ENCODE measurements around the gene PALB2. TPM values are rescaled to one million over a fixed set of nuclear protein-coding genes. Genes with fewer than 3 reads are reported as not detected.
"Not testable (repeated sequence)": the region's sequence is repeated elsewhere in the genome, so short reads cannot be mapped to it uniquely, and the experiment has no call there.

Gene PALB2
- total RNA-seq, 4 donors from 2014 or later, result 6.9 to 13.3 (median 8.6) TPM

DNA sequence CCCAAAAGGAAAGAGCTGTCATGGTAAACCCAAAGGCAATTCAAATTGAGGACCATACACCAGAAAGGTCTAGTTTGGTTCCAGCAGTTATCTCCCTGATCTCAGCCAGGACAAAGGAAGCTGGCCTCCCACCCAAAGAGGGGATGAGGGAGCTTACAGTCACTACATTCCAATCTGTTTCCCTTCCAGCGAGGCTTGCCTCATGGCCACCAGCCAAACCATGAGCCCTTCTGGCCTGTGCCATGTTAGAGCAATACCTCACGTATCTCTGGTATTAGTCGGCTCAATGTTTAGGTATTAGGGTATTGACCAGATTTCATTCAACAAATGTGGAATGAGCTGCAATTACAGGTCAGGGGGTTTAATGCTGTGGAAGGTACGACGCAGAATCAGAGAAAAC is 53.4 kb downstream of the PALB2 start:
- no peak for DNase-seq (ENCODE audit: extremely low spot score)
- TF ChIP-seq POLR2A (IDR thresholded peaks at IDR 0.05; ENCODE audit: low read depth) (no peak), EP300 (IDR thresholded peaks at IDR 0.05) (no peak), POLR2AphosphoS5 (IDR thresholded peaks at IDR 0.05) (no peak)
- TF ChIP-seq, protein P1, sequence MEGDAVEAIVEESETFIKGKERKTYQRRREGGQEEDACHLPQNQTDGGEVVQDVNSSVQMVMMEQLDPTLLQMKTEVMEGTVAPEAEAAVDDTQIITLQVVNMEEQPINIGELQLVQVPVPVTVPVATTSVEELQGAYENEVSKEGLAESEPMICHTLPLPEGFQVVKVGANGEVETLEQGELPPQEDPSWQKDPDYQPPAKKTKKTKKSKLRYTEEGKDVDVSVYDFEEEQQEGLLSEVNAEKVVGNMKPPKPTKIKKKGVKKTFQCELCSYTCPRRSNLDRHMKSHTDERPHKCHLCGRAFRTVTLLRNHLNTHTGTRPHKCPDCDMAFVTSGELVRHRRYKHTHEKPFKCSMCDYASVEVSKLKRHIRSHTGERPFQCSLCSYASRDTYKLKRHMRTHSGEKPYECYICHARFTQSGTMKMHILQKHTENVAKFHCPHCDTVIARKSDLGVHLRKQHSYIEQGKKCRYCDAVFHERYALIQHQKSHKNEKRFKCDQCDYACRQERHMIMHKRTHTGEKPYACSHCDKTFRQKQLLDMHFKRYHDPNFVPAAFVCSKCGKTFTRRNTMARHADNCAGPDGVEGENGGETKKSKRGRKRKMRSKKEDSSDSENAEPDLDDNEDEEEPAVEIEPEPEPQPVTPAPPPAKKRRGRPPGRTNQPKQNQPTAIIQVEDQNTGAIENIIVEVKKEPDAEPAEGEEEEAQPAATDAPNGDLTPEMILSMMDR (IDR thresholded peaks at IDR 0.05), result no peak
- Histone ChIP-seq H3K36me3 (peaks cover 48 to 96% (median 94%) of the 10 kb centered on the region in 4 donors), H3K4me1 (peaks cover 6 to 26% (median 17%) of the 10 kb centered on the region in 4 donors), H3K27ac (replicated peaks in 1 of 4) (no peak overlapping the region), H3K27me3 (no peaks in the 10 kb centered on the region), H3K9me3 (no peaks in the 10 kb centered on the region), H3K4me3 (no peak overlapping the region)
- intact Hi-C loops (cut with DNase I), result no loop called here
- 57% methylated on average over 5 of the region's 5 CpGs for WGBS

DNA sequence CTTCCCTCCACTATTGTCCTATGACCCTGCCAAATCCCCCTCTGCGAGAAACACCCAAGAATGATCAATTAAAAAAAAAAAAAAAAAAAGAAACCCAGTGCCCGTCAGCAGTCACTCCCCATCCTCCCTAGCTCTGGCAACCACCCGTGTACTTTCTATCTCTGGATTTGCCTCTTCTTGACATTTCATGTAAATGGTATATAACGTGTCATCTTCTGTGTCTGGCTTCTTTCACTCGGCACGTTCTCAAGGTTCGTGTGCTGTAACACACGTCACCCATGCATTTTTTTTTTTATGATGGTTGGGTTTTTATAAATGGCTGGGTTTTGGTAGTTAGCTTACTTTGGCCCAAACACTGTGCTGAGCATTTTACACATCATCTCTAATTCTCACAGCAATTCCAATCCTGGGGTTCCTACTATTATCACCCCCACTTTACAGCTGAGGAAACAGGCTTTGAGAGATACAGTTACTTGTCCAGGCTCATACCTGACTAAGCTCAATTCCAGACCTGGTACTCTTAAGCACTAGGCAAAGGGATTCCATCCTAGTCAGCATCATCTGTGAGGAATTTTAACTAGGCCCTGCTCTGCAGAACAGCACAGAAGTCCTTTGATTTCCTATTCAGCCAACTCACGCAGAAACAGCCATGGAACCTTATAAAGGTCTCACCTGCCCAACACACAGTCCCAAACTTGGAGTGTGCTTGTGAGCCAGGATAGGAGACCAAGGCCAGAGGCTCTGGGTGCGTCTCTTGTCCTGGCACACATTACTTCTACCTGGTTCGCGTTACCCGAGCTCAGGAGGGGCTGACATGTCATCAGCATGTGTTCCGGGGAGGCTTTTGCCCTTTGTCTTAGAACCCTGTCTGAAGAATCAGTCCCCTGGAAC is 56.7 kb downstream of the PALB2 start:
- DNase-seq (ENCODE audit: extremely low spot score), result no peak
- Histone ChIP-seq H3K4me1 (peaks cover 6 to 22% (median 14%) of the 10 kb centered on the region in 4 donors), H3K27me3 (no peaks in the 10 kb centered on the region), H3K36me3 (peaks cover 63 to 96% (median 91%) of the 10 kb centered on the region in 4 donors), H3K27ac (replicated peaks in 1 of 4) (peak overlapping the region in 3 of 4 donors; percentile 43 to 61 (median 50)), H3K4me3 (no peak overlapping the region), H3K9me3 (no peaks in the 10 kb centered on the region)
- 66% methylated on average over 13 of the region's 14 CpGs for WGBS
- intact Hi-C loops (cut with DNase I), result no loop called here
- TF ChIP-seq POLR2AphosphoS5 (IDR thresholded peaks at IDR 0.05), result peak; percentile 10 to 56
- TF ChIP-seq EP300 (IDR thresholded peaks at IDR 0.05), result no peak
- TF ChIP-seq, protein P1 (IDR thresholded peaks at IDR 0.05), result no peak
- no peak for TF ChIP-seq POLR2A (IDR thresholded peaks at IDR 0.05; ENCODE audit: low read depth)

DNA sequence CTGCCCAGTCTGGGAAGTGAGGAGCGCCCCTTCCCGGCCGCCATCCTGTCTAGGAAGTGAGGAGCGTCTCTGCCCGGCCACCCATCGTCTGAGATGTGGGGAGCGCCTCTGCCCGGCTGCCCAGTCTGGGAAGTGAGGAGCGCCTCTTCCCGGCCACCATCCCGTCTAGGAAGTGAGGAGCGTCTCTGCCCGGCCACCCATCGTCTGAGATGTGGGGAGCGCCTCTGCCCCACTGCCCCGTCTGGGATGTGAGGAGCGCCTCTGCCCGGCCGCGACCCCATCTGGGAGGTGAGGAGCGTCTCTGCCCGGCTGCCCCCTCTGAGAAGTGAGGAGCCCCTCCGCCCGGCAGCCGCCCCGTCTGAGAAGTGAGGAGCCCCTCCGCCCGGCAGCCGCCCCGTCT is 57.8 kb downstream of the PALB2 start:
- peaks cover 12 to 22% (median 18%) of the 10 kb centered on the region in 4 donors for H3K4me1 ChIP-seq
- H3K36me3 ChIP-seq, result peaks cover 54 to 96% (median 88%) of the 10 kb centered on the region in 4 donors
- H3K27me3 ChIP-seq; H3K4me3 ChIP-seq; intact Hi-C loops (cut with DNase I); H3K9me3 ChIP-seq; DNase-seq (ENCODE audit: extremely low spot score): not testable (repeated sequence)
- H3K27ac ChIP-seq (replicated peaks in 1 of 4), result peak overlapping the region in 1 of 4 donors; percentile 33
- WGBS, result 98% methylated on average over 17 of the region's 30 CpGs

DNA sequence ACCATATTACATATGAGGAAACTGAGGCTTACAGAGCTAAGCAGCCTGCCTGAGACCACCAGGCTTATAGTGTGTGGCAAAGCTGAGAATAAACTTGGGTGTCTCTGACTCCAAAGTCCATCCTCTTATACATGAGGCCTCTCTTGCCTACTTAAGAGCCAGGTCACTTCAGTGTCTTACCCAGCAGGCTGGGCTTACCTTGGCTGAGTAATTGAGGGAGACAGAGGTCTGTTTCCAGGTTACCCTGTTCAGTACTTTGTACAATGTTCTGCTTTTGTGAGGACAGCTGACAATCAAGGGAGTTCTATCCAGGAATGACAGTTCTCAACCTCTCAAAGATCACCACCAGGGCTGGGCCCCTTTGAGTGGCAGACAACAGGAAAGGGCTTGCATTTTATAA is 59.3 kb downstream of the PALB2 start:
- H3K27me3 ChIP-seq, result no peaks in the 10 kb centered on the region
- H3K4me1 ChIP-seq, result peaks cover 10 to 16% (median 13%) of the 10 kb centered on the region in 4 donors
- peaks cover 50 to 88% (median 84%) of the 10 kb centered on the region in 4 donors for H3K36me3 ChIP-seq
- H3K9me3 ChIP-seq, result no peaks in the 10 kb centered on the region
- no peak for DNase-seq (ENCODE audit: extremely low spot score)
- intact Hi-C loops (cut with DNase I), result no loop called here
- H3K4me3 ChIP-seq, result no peak overlapping the region
- no peak overlapping the region for H3K27ac ChIP-seq (replicated peaks in 1 of 4)
- TF ChIP-seq, protein P1 (IDR thresholded peaks at IDR 0.05), result no peak
- TF ChIP-seq EP300 (IDR thresholded peaks at IDR 0.05), result no peak

DNA sequence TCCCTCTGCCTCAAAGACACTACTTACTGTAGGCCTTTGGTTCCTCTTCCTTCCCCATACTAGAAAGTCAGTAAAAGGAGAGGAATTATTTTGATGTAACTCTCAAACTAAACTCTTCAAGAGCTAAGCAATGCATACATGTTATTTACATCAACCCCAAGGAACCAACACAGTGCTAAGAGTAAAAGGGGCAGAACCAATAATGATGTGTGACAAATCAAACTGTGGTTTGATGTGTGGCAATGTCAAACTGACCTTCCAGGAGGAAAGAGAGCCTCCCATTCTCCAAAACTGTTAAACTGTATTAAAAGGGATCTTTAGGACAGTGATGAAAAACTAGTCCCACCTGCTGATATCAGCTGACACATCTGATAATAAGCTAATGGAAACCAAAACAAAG is 60.7 kb downstream of the PALB2 start:
- no peak for TF ChIP-seq POLR2A (IDR thresholded peaks at IDR 0.05; ENCODE audit: low read depth)
- TF ChIP-seq, protein P1 (IDR thresholded peaks at IDR 0.05), result no peak
- no peak for TF ChIP-seq EP300 (IDR thresholded peaks at IDR 0.05)
- TF ChIP-seq POLR2AphosphoS5 (IDR thresholded peaks at IDR 0.05), result no peak
- Histone ChIP-seq H3K9me3 (no peaks in the 10 kb centered on the region), H3K4me3 (no peak overlapping the region), H3K27ac (replicated peaks in 1 of 4) (no peak overlapping the region), H3K4me1 (peaks cover 10 to 15% (median 13%) of the 10 kb centered on the region in 4 donors), H3K27me3 (no peaks in the 10 kb centered on the region), H3K36me3 (peaks cover 40 to 87% (median 80%) of the 10 kb centered on the region in 4 donors)
- no peak for DNase-seq (ENCODE audit: extremely low spot score)
- intact Hi-C loops (cut with DNase I), result no loop called here
